CD4-positive, alpha-beta T cell treated with Interleukin-15 for 1 hour (primary cell): ENCODE data around the gene SUV39H2.
A peak's percentile ranks its signal among the peaks of the same experiment; 100 is the strongest.
"Not testable (repeated sequence)": the region's sequence is repeated elsewhere in the genome, so short reads cannot be mapped to it uniquely, and the experiment has no call there.

ENCODE experiments used
- DNase-seq: peaks from one replicate; pipeline ENCODE4 v3.0.0-alpha.2; 2020

Gene SUV39H2

GRCh38 chr10:14878266-14879123 lies at the start of gene SUV39H2:
TSS of gene SUV39H2 (plus strand) at chr10:14878866. CDS start at chr10:14878889, 23 bp downstream.
- peak; percentile 94 for DNase-seq

- no peak for DNase-seq
Observed at GRCh38 chr10:14833106-14833505, 45.6 kb upstream of the SUV39H2 start.

- no peak for DNase-seq
Observed at GRCh38 chr10:14836208-14836607, 42.5 kb upstream of the SUV39H2 start.

GRCh38 chr10:14837003-14837756 lies 41.5 kb upstream of the SUV39H2 start:
- DNase-seq = no peak

GRCh38 chr10:14837757-14838581 lies 40.7 kb upstream of the SUV39H2 start, which contains the start of the genes CDNF, HSPA14 and MSANTD7:
TSS of gene CDNF (minus strand) at chr10:14838037. CDS start at chr10:14837946, 91 bp downstream.
TSS of gene HSPA14 (plus strand) at chr10:14838306. CDS start at chr10:14838403, 97 bp downstream.
TSS of gene MSANTD7 (plus strand) at chr10:14838306. CDS start at chr10:14842285, 3,979 bp downstream.
- peak; percentile 99 for DNase-seq

- peak; percentile 21 for DNase-seq
Observed at GRCh38 chr10:14838582-14839304, 39.9 kb upstream of the SUV39H2 start.

GRCh38 chr10:14839305-14839695 lies 39.4 kb upstream of the SUV39H2 start:
- no peak for DNase-seq

- no peak for DNase-seq
Observed at GRCh38 chr10:14840178-14840577, 38.5 kb upstream of the SUV39H2 start.

- no peak for DNase-seq
Observed at GRCh38 chr10:14843327-14843988, 35.2 kb upstream of the SUV39H2 start.

GRCh38 chr10:14844948-14845347 lies 33.7 kb upstream of the SUV39H2 start:
- no peak for DNase-seq

- no peak for DNase-seq
Observed at GRCh38 chr10:14852236-14852635, 26.4 kb upstream of the SUV39H2 start.

GRCh38 chr10:14855453-14855852 lies 23.2 kb upstream of the SUV39H2 start:
- DNase-seq = no peak

GRCh38 chr10:14858338-14858960 lies 20.2 kb upstream of the SUV39H2 start:
- no peak for DNase-seq

GRCh38 chr10:14859043-14859442 lies 19.6 kb upstream of the SUV39H2 start:
- DNase-seq = no peak

GRCh38 chr10:14859775-14860174 lies 18.9 kb upstream of the SUV39H2 start:
- DNase-seq = no peak

- DNase-seq = no peak
Observed at GRCh38 chr10:14860791-14861190, 17.9 kb upstream of the SUV39H2 start.

GRCh38 chr10:14864466-14864865 lies 14.2 kb upstream of the SUV39H2 start:
- DNase-seq = not testable (repeated sequence)

GRCh38 chr10:14864871-14865270 lies 13.8 kb upstream of the SUV39H2 start:
- not testable (repeated sequence) for DNase-seq

GRCh38 chr10:14873090-14873760 lies 5.4 kb upstream of the SUV39H2 start:
- no peak for DNase-seq

- DNase-seq = no peak
Observed at GRCh38 chr10:14875941-14876340, 2.7 kb upstream of the SUV39H2 start.
